DMS153 (cell line): ENCODE measurements around the gene CADM2.

Experiments used
- DNase-seq: peaks from one replicate; lab custom pipeline; 2025; lab: John Stamatoyannopoulos, UW

The CADM2 gene

GRCh38 chr3:85321892-85322291, 363.1 kb downstream of the CADM2 start:
- no peak for DNase-seq

- no peak for DNase-seq
Observed at GRCh38 chr3:85330071-85330470, 371.3 kb downstream of the CADM2 start.

- DNase-seq = no peak
Observed at GRCh38 chr3:85337895-85338294, 379.1 kb downstream of the CADM2 start.

GRCh38 chr3:85342915-85343314, 384.1 kb downstream of the CADM2 start:
- DNase-seq = no peak

GRCh38 chr3:85355572-85355971, 396.8 kb downstream of the CADM2 start:
- DNase-seq = no peak

- DNase-seq = peak; percentile 33
Observed at GRCh38 chr3:85360742-85361387, 402.1 kb downstream of the CADM2 start.

GRCh38 chr3:85364296-85364909, 405.6 kb downstream of the CADM2 start:
- no peak for DNase-seq

GRCh38 chr3:85370341-85370740, 411.6 kb downstream of the CADM2 start:
- no peak for DNase-seq

GRCh38 chr3:85376131-85376530, 417.3 kb downstream of the CADM2 start:
- no peak for DNase-seq

- DNase-seq = no peak
Observed at GRCh38 chr3:85377115-85377514, 418.3 kb downstream of the CADM2 start.

GRCh38 chr3:85384372-85384771, 425.6 kb downstream of the CADM2 start:
- no peak for DNase-seq

- no peak for DNase-seq
Observed at GRCh38 chr3:85387913-85388505, 429.2 kb downstream of the CADM2 start.

- no peak for DNase-seq
Observed at GRCh38 chr3:85394424-85394823, 435.6 kb downstream of the CADM2 start.

- no peak for DNase-seq
Observed at GRCh38 chr3:85397434-85397833, 438.6 kb downstream of the CADM2 start.

- no peak for DNase-seq
Observed at GRCh38 chr3:85426121-85426520, 467.3 kb downstream of the CADM2 start.

- DNase-seq = no peak
Observed at GRCh38 chr3:85427467-85427866, 468.7 kb downstream of the CADM2 start.

GRCh38 chr3:85432081-85432480, 473.3 kb downstream of the CADM2 start:
- DNase-seq = no peak

GRCh38 chr3:85433319-85433718, 474.5 kb downstream of the CADM2 start:
- no peak for DNase-seq

GRCh38 chr3:85455561-85456200, 496.9 kb downstream of the CADM2 start:
- no peak for DNase-seq

GRCh38 chr3:85474241-85474640, 515.5 kb downstream of the CADM2 start:
- DNase-seq = no peak

- no peak for DNase-seq
Observed at GRCh38 chr3:85475346-85475745, 516.6 kb downstream of the CADM2 start.

- DNase-seq = no peak
Observed at GRCh38 chr3:85476891-85477495, 518.2 kb downstream of the CADM2 start.
